ENCODE results near the gene NOL12.

DNA sequence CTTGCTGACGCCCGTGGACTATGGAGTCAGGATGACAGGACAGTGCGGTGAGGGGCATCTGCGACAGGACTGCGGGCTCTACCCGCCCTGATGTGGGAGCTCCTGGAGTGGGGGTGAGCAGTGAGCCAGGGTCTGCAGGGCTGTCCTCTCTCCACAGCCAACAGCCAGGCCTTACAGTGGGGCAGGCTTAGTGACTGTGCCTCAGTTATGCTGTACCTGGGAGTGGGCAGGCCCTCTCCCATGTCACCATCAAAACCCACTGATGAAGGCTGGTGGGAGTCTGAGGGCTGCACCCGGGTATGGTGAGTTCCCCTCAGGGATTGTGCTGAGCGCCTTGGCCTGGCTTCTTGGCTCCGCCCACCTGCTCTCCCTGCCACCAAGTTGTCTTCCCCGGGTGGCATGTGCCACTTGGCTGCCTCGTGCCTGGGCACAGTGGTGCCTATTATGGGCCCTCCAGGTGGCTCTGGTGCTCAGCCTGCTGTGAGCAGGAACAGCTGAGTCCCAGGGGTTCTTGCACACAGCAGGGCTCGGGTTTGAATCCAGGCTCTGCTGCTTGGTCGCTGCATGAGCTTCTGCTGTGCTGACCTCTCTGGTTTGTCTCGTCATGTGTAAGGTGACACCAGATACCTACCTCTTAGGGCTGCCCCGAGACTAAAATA is 6.6 kb downstream of the NOL12 start:
- TF ChIP-seq, protein P1, sequence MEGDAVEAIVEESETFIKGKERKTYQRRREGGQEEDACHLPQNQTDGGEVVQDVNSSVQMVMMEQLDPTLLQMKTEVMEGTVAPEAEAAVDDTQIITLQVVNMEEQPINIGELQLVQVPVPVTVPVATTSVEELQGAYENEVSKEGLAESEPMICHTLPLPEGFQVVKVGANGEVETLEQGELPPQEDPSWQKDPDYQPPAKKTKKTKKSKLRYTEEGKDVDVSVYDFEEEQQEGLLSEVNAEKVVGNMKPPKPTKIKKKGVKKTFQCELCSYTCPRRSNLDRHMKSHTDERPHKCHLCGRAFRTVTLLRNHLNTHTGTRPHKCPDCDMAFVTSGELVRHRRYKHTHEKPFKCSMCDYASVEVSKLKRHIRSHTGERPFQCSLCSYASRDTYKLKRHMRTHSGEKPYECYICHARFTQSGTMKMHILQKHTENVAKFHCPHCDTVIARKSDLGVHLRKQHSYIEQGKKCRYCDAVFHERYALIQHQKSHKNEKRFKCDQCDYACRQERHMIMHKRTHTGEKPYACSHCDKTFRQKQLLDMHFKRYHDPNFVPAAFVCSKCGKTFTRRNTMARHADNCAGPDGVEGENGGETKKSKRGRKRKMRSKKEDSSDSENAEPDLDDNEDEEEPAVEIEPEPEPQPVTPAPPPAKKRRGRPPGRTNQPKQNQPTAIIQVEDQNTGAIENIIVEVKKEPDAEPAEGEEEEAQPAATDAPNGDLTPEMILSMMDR (conservative IDR thresholded peaks at IDR 0.05), result no peak
- no peak for TF ChIP-seq EZH2 (IDR thresholded peaks at IDR 0.05; ENCODE audit: low read depth)
